HG02759 (cell line): ENCODE measurements around the gene PRELP.

Source experiments
- ATAC-seq: cut with Tn5 transposase; IDR thresholded peaks from one replicate; pipeline ENCODE4 v1.9.1; 2021; ENCODE audit warnings: mild to moderate bottlenecking, moderate library complexity; ENCODE audit not compliant: unreplicated experiment

Gene PRELP

GRCh38 chr1:203521074-203521794 is 45.6 kb downstream of the PRELP start:
- no peak for ATAC-seq

GRCh38 chr1:203521812-203522211 is 46.2 kb downstream of the PRELP start:
- ATAC-seq = no peak

GRCh38 chr1:203522237-203522636 is 46.6 kb downstream of the PRELP start:
- ATAC-seq = no peak

- ATAC-seq = no peak
Measured at GRCh38 chr1:203523667-203524066, 48.1 kb downstream of the PRELP start.

- no peak for ATAC-seq
Measured at GRCh38 chr1:203524152-203524551, 48.5 kb downstream of the PRELP start.

GRCh38 chr1:203524824-203525223 is 49.2 kb downstream of the PRELP start:
- ATAC-seq = no peak

- ATAC-seq = no peak
Measured at GRCh38 chr1:203525685-203526084, 50.1 kb downstream of the PRELP start.

GRCh38 chr1:203526130-203526529 is 50.5 kb downstream of the PRELP start:
- no peak for ATAC-seq

- no peak for ATAC-seq
Measured at GRCh38 chr1:203526572-203526971, 51.0 kb downstream of the PRELP start.

GRCh38 chr1:203527013-203527412 is 51.4 kb downstream of the PRELP start:
- no peak for ATAC-seq

- ATAC-seq = no peak
Measured at GRCh38 chr1:203528063-203528462, 52.5 kb downstream of the PRELP start.

- no peak for ATAC-seq
Measured at GRCh38 chr1:203528976-203529835, 53.6 kb downstream of the PRELP start.

GRCh38 chr1:203531063-203531462 is 55.5 kb downstream of the PRELP start:
- no peak for ATAC-seq

- ATAC-seq = no peak
Measured at GRCh38 chr1:203534012-203534411, 58.4 kb downstream of the PRELP start.

GRCh38 chr1:203534526-203534925 is 58.9 kb downstream of the PRELP start:
- no peak for ATAC-seq

GRCh38 chr1:203536575-203536974 is 61.0 kb downstream of the PRELP start:
- ATAC-seq = no peak

- no peak for ATAC-seq
Measured at GRCh38 chr1:203536980-203537455, 61.4 kb downstream of the PRELP start.

GRCh38 chr1:203537806-203538464 is 62.3 kb downstream of the PRELP start:
- no peak for ATAC-seq

- no peak for ATAC-seq
Measured at GRCh38 chr1:203538726-203539125, 63.1 kb downstream of the PRELP start.

GRCh38 chr1:203539831-203540546 is 64.4 kb downstream of the PRELP start:
- ATAC-seq = no peak
